Measurements from ENCODE around the gene HOXA3.

DNA sequence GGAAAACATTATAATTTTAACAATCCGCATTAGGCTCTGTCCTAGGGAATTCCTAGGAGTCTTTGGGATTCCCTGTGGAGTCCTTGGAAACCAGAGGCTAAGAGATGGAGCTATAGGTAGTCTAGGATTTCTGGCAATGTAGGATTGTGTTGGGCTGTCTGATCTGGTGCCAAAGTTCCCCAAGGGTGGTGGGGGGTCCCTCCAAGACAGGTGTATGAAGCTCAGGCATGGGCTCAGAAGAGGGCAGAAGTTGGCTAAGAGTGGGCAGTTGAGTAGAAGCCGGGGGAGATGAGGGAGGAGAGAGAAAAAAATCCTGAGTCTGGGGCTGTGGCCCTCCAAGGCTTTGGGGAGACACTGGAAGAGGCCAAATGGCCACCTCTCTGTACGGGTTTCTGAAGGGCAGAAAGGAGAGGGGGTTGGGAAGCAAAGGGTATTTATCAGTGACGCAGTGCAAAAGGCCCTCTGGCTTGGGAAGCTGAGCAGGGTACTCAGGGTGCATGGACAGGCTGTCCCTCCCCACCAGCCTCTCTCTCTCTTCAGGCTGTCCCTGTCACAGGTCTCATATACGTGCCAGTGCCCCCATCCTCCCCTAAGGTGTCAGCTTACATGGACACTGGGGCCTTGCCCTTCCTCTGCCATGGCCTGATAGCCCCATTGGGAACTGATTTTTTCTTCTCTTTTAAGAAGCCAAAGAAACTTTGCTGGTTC lies 5.7 kb downstream of the HOXA3 start:
- no peak for TF ChIP-seq CTCF (IDR thresholded peaks at IDR 0.05)
- TF ChIP-seq, protein P1, sequence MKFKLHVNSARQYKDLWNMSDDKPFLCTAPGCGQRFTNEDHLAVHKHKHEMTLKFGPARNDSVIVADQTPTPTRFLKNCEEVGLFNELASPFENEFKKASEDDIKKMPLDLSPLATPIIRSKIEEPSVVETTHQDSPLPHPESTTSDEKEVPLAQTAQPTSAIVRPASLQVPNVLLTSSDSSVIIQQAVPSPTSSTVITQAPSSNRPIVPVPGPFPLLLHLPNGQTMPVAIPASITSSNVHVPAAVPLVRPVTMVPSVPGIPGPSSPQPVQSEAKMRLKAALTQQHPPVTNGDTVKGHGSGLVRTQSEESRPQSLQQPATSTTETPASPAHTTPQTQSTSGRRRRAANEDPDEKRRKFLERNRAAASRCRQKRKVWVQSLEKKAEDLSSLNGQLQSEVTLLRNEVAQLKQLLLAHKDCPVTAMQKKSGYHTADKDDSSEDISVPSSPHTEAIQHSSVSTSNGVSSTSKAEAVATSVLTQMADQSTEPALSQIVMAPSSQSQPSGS (CRISPR knock-in tag; IDR thresholded peaks at IDR 0.05; ENCODE audit: borderline replicate concordance, low read depth): no peak
- no peak for TF ChIP-seq CREB1 (CRISPR knock-in tag; IDR thresholded peaks at IDR 0.05)
- no peak for TF ChIP-seq GABPB1 (CRISPR knock-in tag; IDR thresholded peaks at IDR 0.05)
- no peak for TF ChIP-seq USF2 (CRISPR knock-in tag; IDR thresholded peaks at IDR 0.05)
- no peak for TF ChIP-seq ELF4 (CRISPR knock-in tag; IDR thresholded peaks at IDR 0.05; ENCODE audit: low read depth)
- TF ChIP-seq, protein P2, sequence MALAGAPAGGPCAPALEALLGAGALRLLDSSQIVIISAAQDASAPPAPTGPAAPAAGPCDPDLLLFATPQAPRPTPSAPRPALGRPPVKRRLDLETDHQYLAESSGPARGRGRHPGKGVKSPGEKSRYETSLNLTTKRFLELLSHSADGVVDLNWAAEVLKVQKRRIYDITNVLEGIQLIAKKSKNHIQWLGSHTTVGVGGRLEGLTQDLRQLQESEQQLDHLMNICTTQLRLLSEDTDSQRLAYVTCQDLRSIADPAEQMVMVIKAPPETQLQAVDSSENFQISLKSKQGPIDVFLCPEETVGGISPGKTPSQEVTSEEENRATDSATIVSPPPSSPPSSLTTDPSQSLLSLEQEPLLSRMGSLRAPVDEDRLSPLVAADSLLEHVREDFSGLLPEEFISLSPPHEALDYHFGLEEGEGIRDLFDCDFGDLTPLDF (CRISPR knock-in tag; IDR thresholded peaks at IDR 0.05): no peak
- TF ChIP-seq, protein P3, sequence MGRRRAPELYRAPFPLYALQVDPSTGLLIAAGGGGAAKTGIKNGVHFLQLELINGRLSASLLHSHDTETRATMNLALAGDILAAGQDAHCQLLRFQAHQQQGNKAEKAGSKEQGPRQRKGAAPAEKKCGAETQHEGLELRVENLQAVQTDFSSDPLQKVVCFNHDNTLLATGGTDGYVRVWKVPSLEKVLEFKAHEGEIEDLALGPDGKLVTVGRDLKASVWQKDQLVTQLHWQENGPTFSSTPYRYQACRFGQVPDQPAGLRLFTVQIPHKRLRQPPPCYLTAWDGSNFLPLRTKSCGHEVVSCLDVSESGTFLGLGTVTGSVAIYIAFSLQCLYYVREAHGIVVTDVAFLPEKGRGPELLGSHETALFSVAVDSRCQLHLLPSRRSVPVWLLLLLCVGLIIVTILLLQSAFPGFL (CRISPR knock-in tag; IDR thresholded peaks at IDR 0.05; ENCODE audit: borderline replicate concordance): no peak
- no peak for TF ChIP-seq CBFB (CRISPR knock-in tag; IDR thresholded peaks at IDR 0.05; ENCODE audit: low read depth)
- TF ChIP-seq RELA (CRISPR knock-in tag; IDR thresholded peaks at IDR 0.05; ENCODE audit: borderline replicate concordance): no peak
- no peak for TF ChIP-seq TP53 (CRISPR knock-in tag; IDR thresholded peaks at IDR 0.05)
- TF ChIP-seq, protein P4, sequence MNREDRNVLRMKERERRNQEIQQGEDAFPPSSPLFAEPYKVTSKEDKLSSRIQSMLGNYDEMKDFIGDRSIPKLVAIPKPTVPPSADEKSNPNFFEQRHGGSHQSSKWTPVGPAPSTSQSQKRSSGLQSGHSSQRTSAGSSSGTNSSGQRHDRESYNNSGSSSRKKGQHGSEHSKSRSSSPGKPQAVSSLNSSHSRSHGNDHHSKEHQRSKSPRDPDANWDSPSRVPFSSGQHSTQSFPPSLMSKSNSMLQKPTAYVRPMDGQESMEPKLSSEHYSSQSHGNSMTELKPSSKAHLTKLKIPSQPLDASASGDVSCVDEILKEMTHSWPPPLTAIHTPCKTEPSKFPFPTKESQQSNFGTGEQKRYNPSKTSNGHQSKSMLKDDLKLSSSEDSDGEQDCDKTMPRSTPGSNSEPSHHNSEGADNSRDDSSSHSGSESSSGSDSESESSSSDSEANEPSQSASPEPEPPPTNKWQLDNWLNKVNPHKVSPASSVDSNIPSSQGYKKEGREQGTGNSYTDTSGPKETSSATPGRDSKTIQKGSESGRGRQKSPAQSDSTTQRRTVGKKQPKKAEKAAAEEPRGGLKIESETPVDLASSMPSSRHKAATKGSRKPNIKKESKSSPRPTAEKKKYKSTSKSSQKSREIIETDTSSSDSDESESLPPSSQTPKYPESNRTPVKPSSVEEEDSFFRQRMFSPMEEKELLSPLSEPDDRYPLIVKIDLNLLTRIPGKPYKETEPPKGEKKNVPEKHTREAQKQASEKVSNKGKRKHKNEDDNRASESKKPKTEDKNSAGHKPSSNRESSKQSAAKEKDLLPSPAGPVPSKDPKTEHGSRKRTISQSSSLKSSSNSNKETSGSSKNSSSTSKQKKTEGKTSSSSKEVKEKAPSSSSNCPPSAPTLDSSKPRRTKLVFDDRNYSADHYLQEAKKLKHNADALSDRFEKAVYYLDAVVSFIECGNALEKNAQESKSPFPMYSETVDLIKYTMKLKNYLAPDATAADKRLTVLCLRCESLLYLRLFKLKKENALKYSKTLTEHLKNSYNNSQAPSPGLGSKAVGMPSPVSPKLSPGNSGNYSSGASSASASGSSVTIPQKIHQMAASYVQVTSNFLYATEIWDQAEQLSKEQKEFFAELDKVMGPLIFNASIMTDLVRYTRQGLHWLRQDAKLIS (CRISPR knock-in tag; IDR thresholded peaks at IDR 0.05; ENCODE audit: borderline replicate concordance): no peak
- no peak for TF ChIP-seq IRF1 (CRISPR knock-in tag; IDR thresholded peaks at IDR 0.05)
- no peak for TF ChIP-seq STAT6 (CRISPR knock-in tag; conservative IDR thresholded peaks at IDR 0.05; ENCODE audit: low read depth)

Data from WTC11 (cell line).